Activated naive CD8-positive, alpha-beta T cell (primary cell): Measurements from ENCODE around the gene ANKRD66.
"Not testable (repeated sequence)": the region's sequence is repeated elsewhere in the genome, so short reads cannot be mapped to it uniquely, and the experiment has no call there.

Experiments
- H3K27ac Mint-ChIP-seq: one replicate; pipeline ENCODE4 v1.8.0; 2021; ENCODE audit warnings: mixed read lengths
- H3K27me3 Mint-ChIP-seq: one replicate; pipeline ENCODE4 v1.8.0; 2021; ENCODE audit warnings: mixed read lengths
- H3K36me3 Mint-ChIP-seq: one replicate; pipeline ENCODE4 v1.8.0; 2021; ENCODE audit warnings: mixed read lengths
- H3K4me1 Mint-ChIP-seq: one replicate; pipeline ENCODE4 v1.8.0; 2021; ENCODE audit warnings: low read depth, mixed read lengths
- H3K4me3 Mint-ChIP-seq: one replicate; pipeline ENCODE4 v1.8.0; 2021; ENCODE audit warnings: mild to moderate bottlenecking, mixed read lengths
- H3K9me3 Mint-ChIP-seq: one replicate; pipeline ENCODE4 v1.8.0; 2021; ENCODE audit warnings: low read depth, mixed read lengths

Gene ANKRD66

GRCh38 chr6:46741910-46742309 is 4.8 kb upstream of the ANKRD66 start:
- H3K4me1 Mint-ChIP-seq: no peaks in the 10 kb centered on the region
- no peaks in the 10 kb centered on the region for H3K36me3 Mint-ChIP-seq
- no peaks in the 10 kb centered on the region for H3K9me3 Mint-ChIP-seq
- H3K27ac Mint-ChIP-seq: no peak overlapping the region
- peaks cover 23% of the 10 kb centered on the region for H3K27me3 Mint-ChIP-seq
- H3K4me3 Mint-ChIP-seq: no peak overlapping the region

DNA sequence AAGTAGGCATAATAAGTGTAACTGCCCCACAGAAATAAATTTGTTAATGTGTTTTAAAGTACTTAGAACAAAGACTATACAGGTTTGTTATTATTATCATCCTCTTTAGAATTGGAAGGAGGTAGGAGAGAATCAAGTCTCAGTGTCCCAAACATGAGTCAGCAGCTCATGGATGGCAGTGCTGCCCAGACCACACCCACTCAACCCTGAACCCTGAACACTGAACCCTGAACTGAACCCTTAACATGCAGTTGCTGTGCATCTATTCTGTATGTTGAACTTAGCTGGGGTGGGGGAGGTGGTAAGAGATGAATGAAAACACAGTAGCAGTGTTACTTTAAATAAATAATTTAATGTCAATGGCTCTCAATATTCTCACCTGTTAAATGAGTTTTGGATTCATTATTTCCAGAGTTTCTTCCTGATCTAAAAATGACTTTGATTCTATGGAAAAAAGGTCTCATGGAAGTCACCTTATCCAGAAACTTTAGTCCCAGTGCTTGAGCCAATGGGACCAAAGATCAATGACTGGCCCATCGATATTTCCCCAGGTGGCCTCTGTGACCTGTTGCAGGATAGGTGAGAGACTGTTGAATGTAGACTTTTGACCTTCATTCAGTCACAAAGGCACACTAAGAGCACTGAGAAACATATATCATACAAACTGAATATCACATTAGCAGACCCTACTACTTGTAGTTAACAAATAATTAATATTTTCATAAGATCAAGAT is 3.1 kb upstream of the ANKRD66 start:
- Mint-ChIP-seq H3K4me1 (no peaks in the 10 kb centered on the region), H3K4me3 (no peak overlapping the region), H3K27ac (no peak overlapping the region), H3K27me3 (peaks cover 14% of the 10 kb centered on the region), H3K9me3 (no peaks in the 10 kb centered on the region), H3K36me3 (no peaks in the 10 kb centered on the region)

DNA sequence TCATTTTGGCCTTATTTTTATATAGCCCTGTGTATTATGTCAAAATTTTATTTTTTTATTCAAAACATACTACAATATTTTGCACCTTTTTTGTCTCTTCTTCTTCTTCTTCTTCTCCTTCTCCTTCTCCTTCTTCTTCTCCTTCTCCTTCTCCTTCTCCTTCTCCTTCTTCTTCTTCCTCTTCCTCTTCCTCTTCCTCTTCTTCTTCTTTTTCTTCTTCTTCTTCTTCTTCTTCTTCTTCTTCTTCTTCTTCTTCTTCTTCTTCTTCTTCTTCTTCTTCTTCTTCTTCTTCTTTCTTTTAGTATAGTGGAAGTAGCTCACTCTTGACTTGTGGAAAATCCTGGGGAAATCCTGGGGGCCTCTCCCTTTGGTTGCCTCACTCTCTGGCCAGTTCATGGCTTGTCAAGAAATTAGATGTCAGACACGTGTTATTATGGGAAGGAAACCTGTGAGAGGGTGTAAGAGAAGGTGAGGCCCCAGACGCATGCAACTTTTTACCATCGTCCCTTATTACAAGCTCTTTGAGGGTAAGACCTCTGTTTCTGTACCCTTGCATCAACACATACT is 2.5 kb upstream of the ANKRD66 start:
- not testable (repeated sequence) for H3K4me1 Mint-ChIP-seq, H3K9me3 Mint-ChIP-seq, H3K27ac Mint-ChIP-seq, H3K36me3 Mint-ChIP-seq, H3K4me3 Mint-ChIP-seq
- peaks cover 14% of the 10 kb centered on the region for H3K27me3 Mint-ChIP-seq

- H3K9me3 Mint-ChIP-seq: no peaks in the 10 kb centered on the region
- H3K27me3 Mint-ChIP-seq: peaks cover 14% of the 10 kb centered on the region
- no peak overlapping the region for H3K27ac Mint-ChIP-seq
Measured at GRCh38 chr6:46745973-46746372, 760 bp upstream of the ANKRD66 start.

GRCh38 chr6:46748940-46749503 is 2.3 kb downstream of the ANKRD66 start:
- Mint-ChIP-seq H3K4me1 (no peaks in the 10 kb centered on the region), H3K36me3 (no peaks in the 10 kb centered on the region), H3K27me3 (peaks cover 11% of the 10 kb centered on the region), H3K9me3 (no peaks in the 10 kb centered on the region), H3K4me3 (no peak overlapping the region), H3K27ac (no peak overlapping the region)

More at GRCh38 chr6:46745973-46746372, 760 bp upstream of the ANKRD66 start:
- Mint-ChIP-seq H3K4me3 (no peak overlapping the region), H3K4me1 (no peaks in the 10 kb centered on the region), H3K36me3 (no peaks in the 10 kb centered on the region)

DNA sequence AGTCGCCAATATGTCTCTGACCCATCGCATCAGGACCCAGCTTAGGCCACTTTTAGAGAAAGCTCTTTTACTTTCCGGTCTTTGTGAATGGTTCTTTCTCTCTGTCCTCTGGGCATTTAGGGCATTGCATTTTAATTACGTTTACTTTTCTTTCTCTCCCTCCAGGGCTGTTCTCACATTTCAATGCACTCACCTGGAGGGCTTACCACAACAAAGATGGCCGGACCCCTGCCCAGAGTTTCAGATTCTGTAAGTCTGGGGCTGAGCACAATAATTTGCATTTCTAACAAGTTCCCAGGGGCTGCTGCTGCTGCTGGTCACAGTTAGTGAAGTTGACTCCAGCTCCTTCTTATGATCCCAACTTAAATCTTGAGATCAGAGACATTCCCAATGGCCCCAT is 3.0 kb downstream of the ANKRD66 start:
- no peak overlapping the region for H3K27ac Mint-ChIP-seq
- no peaks in the 10 kb centered on the region for H3K9me3 Mint-ChIP-seq
- H3K27me3 Mint-ChIP-seq: peaks cover 10% of the 10 kb centered on the region
- no peak overlapping the region for H3K4me3 Mint-ChIP-seq
- H3K4me1 Mint-ChIP-seq: no peaks in the 10 kb centered on the region
- H3K36me3 Mint-ChIP-seq: no peaks in the 10 kb centered on the region

DNA sequence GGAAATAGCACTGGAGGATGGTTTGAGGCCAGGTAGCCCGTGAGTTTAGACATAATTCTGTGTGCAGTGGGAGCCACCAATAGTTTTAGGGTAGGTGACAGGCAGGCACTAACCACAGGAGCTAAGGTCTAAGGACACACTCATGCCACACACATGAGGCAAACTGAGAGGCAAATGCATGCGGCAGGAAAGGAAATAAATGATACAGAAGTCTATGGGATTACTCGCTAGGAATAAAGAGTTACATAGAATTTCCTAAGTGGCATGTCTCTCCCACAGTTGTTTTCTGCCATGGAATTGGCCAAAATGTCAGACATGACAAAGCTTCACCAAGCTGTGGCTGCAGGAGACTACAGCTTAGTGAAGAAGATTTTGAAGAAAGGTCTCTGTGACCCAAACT is 4.9 kb downstream of the ANKRD66 start:
- H3K27ac Mint-ChIP-seq: no peak overlapping the region
- no peaks in the 10 kb centered on the region for H3K27me3 Mint-ChIP-seq
- no peaks in the 10 kb centered on the region for H3K4me1 Mint-ChIP-seq
- H3K9me3 Mint-ChIP-seq: no peaks in the 10 kb centered on the region
- H3K36me3 Mint-ChIP-seq: no peaks in the 10 kb centered on the region
- no peak overlapping the region for H3K4me3 Mint-ChIP-seq

- no peaks in the 10 kb centered on the region for H3K4me1 Mint-ChIP-seq
- H3K27ac Mint-ChIP-seq: no peak overlapping the region
Measured at GRCh38 chr6:46755865-46756264, 9.1 kb downstream of the ANKRD66 start.

GRCh38 chr6:46756469-46757213 is 9.9 kb downstream of the ANKRD66 start:
- Mint-ChIP-seq H3K36me3 (no peaks in the 10 kb centered on the region), H3K4me1 (no peaks in the 10 kb centered on the region), H3K27me3 (no peaks in the 10 kb centered on the region), H3K9me3 (no peaks in the 10 kb centered on the region), H3K27ac (no peak overlapping the region), H3K4me3 (no peak overlapping the region)

More at GRCh38 chr6:46755865-46756264, 9.1 kb downstream of the ANKRD66 start:
- Mint-ChIP-seq H3K9me3 (no peaks in the 10 kb centered on the region), H3K36me3 (no peaks in the 10 kb centered on the region), H3K4me3 (no peak overlapping the region), H3K27me3 (no peaks in the 10 kb centered on the region)

GRCh38 chr6:46757214-46757596 is 10.5 kb downstream of the ANKRD66 start:
- Mint-ChIP-seq H3K9me3 (no peaks in the 10 kb centered on the region), H3K27me3 (no peaks in the 10 kb centered on the region), H3K4me3 (no peak overlapping the region), H3K27ac (no peak overlapping the region), H3K4me1 (no peaks in the 10 kb centered on the region), H3K36me3 (no peaks in the 10 kb centered on the region)

GRCh38 chr6:46758960-46759753 is 12.4 kb downstream of the ANKRD66 start:
- H3K27me3 Mint-ChIP-seq: no peaks in the 10 kb centered on the region
- H3K36me3 Mint-ChIP-seq: no peaks in the 10 kb centered on the region
- H3K9me3 Mint-ChIP-seq: no peaks in the 10 kb centered on the region
- H3K4me1 Mint-ChIP-seq: no peaks in the 10 kb centered on the region
- no peak overlapping the region for H3K4me3 Mint-ChIP-seq
- H3K27ac Mint-ChIP-seq: no peak overlapping the region

GRCh38 chr6:46760925-46761324 is 14.2 kb downstream of the ANKRD66 start:
- Mint-ChIP-seq H3K27me3 (no peaks in the 10 kb centered on the region), H3K9me3 (no peaks in the 10 kb centered on the region), H3K4me3 (no peak overlapping the region), H3K27ac (no peak overlapping the region), H3K36me3 (no peaks in the 10 kb centered on the region), H3K4me1 (no peaks in the 10 kb centered on the region)

- Mint-ChIP-seq H3K9me3 (peaks cover 7% of the 10 kb centered on the region), H3K4me1 (no peaks in the 10 kb centered on the region), H3K36me3 (no peaks in the 10 kb centered on the region), H3K4me3 (no peak overlapping the region), H3K27me3 (peaks cover under 1% of the 10 kb centered on the region), H3K27ac (no peak overlapping the region)
Measured at GRCh38 chr6:46763466-46763865, 16.7 kb downstream of the ANKRD66 start.

DNA sequence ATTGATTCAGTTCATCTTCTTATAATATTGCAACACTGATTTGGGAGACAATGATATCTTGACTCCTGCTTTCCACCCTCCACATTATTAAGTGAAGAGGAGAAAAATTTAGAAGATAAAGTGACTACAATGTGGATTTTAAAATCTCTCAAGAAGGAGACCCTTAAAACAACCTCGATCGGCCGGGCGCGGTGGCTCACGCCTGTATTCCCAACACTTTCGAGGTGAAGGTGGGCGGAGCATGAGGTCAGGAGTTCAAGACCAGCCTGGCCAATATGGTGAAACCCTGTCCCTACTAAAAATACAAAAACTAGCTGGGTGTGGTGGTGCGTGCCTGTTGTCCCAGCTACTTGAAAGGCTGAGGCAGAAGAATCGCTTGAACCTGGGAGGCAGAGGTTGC is 17.5 kb downstream of the ANKRD66 start:
- H3K4me3 Mint-ChIP-seq, H3K36me3 Mint-ChIP-seq, H3K27ac Mint-ChIP-seq, H3K9me3 Mint-ChIP-seq, H3K27me3 Mint-ChIP-seq, H3K4me1 Mint-ChIP-seq: not testable (repeated sequence)

GRCh38 chr6:46764961-46765360 is 18.2 kb downstream of the ANKRD66 start:
- H3K27me3 Mint-ChIP-seq: peaks cover 6% of the 10 kb centered on the region
- H3K27ac Mint-ChIP-seq: no peak overlapping the region

More at GRCh38 chr6:46764961-46765360, 18.2 kb downstream of the ANKRD66 start:
- Mint-ChIP-seq H3K4me3 (no peak overlapping the region), H3K4me1 (no peaks in the 10 kb centered on the region), H3K9me3 (peaks cover 7% of the 10 kb centered on the region), H3K36me3 (no peaks in the 10 kb centered on the region)
